GM21528 (cell line): ENCODE data around the gene MBD2.

Experiments used
- ATAC-seq: cut with Tn5 transposase; IDR thresholded peaks from one replicate; pipeline ENCODE4 v1.9.1; 2021; ENCODE audit warnings: mild to moderate bottlenecking, moderate library complexity; ENCODE audit not compliant: unreplicated experiment, low FRiP score

Gene MBD2

GRCh38 chr18:54116541-54117257, 107.8 kb downstream of the MBD2 start:
- ATAC-seq: no peak

GRCh38 chr18:54112356-54112755, 112.1 kb downstream of the MBD2 start:
- ATAC-seq: no peak

GRCh38 chr18:54109131-54109683, 115.3 kb downstream of the MBD2 start:
- ATAC-seq: no peak

- ATAC-seq: no peak
Measured at GRCh38 chr18:54102123-54102522, 122.3 kb downstream of the MBD2 start.
